Jurkat, Clone E6-1 (cell line): ENCODE data around the gene ENDOU. TPM values are rescaled to one million over a fixed set of nuclear protein-coding genes. Genes with fewer than 3 reads are reported as not detected.
A peak's percentile ranks its signal among the peaks of the same experiment; 100 is the strongest.

Experiments used
- DNase-seq: peaks from one replicate; pipeline ENCODE4 v3.0.0-alpha.2; 2011; ENCODE audit warnings: low read depth, low spot score
- H3K4me3 ChIP-seq: 2 replicates; pipeline ENCODE4 v1.5.1; 2011; ENCODE audit warnings: mild to moderate bottlenecking, low read length, control low read depth, moderate library complexity
- polyA plus RNA-seq: library from polyadenylated mRNA; unstranded; fragments of >200 nt; gene quantifications from one replicate; pipeline ENCODE4 v1.2.1, GENCODE V29; 2012; ENCODE audit warnings: missing spikeins; ENCODE audit not compliant: insufficient read length, insufficient read depth

ENDOU gene, protein sequence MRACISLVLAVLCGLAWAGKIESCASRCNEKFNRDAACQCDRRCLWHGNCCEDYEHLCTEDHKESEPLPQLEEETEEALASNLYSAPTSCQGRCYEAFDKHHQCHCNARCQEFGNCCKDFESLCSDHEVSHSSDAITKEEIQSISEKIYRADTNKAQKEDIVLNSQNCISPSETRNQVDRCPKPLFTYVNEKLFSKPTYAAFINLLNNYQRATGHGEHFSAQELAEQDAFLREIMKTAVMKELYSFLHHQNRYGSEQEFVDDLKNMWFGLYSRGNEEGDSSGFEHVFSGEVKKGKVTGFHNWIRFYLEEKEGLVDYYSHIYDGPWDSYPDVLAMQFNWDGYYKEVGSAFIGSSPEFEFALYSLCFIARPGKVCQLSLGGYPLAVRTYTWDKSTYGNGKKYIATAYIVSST
- not detected for polyA plus RNA-seq

DNA sequence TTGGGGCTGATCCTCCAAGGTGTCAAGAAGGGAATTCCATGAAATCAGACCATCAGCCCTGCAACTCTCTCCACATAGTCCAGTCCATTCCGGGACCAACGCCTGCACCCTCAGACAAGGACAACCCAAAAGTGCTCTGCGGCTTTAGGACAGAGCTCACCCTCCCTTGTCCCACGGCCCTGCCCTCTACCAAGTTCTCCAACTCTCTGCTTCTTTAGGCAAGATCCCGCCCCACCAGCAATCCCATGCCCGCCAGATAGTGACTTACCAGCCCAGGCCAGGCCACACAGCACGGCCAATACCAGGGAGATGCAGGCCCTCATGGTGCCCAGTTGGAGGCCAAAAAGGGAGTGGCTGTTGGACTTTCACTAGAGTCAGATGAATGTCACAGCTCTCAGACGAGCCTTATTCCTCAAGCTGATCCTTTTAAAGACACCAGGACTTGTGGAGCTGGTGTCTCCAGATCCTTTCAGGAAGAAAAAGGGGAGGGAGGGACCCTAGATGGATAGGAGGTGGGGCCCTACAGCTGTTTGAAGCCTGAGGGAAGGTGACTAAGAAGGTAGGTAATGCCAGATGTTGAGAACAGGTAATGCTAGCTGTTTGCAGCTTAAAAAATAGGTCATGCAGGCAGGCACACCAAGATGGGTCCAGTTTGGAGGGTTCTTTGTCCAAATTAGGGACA, at the start of gene ENDOU:
ENDOU (minus strand) TSS at position 400 of the 682 bp plus-strand sequence; CDS start at position 323, 77 bp downstream.
- no peak for DNase-seq
- no peak within 1 kb of the TSS for H3K4me3 ChIP-seq

GRCh38 chr12:47774663-47775062, 49.4 kb upstream of the ENDOU start:
- no peak overlapping the region for H3K4me3 ChIP-seq

GRCh38 chr12:47773858-47774580, 48.7 kb upstream of the ENDOU start:
- peak overlapping the region; percentile 65 for H3K4me3 ChIP-seq
- DNase-seq = no peak

More at GRCh38 chr12:47774663-47775062, 49.4 kb upstream of the ENDOU start:
- DNase-seq = no peak

GRCh38 chr12:47773062-47773857, 48.0 kb upstream of the ENDOU start, which contains the start of gene SLC48A1:
TSS of gene SLC48A1 (plus strand) at chr12:47773238. CDS start at chr12:47773305, 67 bp downstream.
- no peak for DNase-seq

DNA sequence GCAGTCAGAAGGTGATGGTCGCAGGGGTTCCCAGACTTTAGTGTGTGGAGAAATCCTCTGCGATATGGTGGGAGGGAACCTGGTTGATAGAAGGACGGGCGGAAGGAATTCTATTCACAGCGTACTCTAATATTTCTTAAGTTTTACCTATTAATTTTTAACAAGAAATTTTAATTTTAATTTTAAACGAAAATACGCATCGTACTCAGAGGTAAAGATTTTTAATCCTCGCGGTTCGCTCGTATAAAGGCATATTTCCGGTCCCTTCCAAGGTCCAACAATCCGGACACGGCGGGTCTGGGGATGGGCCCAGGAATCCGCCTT, 47.4 kb upstream of the ENDOU start:
- H3K4me3 ChIP-seq = peak overlapping the region; percentile 65
- no peak for DNase-seq

More at GRCh38 chr12:47773062-47773857, 48.0 kb upstream of the ENDOU start, which contains the start of gene SLC48A1:
- H3K4me3 ChIP-seq = peak within 1 kb of the TSS; percentile 65

DNA sequence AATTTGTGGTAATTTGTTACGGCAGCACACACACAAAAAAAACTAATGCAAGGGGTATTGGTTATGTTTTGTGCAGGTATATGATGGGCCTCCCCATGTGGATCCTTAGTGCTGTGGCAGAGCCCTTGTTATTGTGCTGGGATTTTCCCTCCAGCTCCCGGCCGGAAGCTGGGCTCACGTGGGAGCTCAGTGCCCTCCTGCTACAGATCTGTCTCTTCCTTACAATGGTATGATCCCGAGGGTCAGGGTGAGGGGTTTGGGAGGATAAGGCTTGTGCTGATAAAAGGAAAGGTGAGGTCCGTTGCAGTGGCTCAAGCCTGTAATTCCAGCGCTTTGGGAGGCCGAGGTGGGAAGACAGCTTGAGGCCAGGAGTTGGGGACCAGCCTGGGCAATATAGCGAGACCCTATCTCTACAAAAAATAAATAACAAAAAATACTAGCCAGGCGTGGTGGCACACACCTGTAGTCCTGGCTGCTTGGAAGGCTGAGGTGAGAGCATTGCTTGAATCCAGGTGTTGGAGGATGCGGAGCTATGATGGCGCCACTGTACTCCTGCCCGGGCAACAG, 46.9 kb upstream of the ENDOU start:
- no peak for DNase-seq
- no peak overlapping the region for H3K4me3 ChIP-seq

- no peak for DNase-seq
Measured at GRCh38 chr12:47771304-47771703, 46.0 kb upstream of the ENDOU start.

DNA sequence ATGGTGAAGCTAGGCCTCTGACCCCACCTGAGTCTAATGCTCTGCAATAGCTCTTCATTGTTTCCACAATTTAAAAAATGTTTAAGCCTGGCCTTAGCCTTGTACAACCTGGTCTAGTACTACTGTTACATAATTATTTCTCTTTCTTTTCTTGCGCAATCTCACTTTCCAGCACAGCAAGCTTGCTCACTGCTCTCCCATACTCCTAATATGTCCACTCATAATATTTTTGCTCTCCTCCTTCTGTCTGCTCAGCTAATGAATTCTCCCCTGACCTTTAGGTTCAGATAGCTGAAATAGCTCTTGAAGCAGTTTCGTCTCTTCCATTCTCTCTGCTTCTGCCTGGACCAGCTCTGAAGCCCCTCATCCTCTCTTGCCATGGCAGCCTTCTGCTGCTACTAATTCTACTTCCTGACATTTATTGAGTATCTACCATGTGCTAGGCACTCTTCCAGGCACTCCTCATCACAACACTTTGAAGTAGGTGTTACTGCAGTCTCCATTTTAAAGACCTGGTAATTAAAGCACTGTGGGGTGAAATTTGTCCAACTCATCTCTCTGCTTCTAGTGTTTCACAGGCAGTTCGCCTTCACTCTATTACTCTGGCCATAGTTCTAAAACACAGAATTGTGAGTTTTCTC, 44.9 kb upstream of the ENDOU start:
- DNase-seq = no peak
- no peak overlapping the region for H3K4me3 ChIP-seq

More at GRCh38 chr12:47771304-47771703, 46.0 kb upstream of the ENDOU start:
- no peak overlapping the region for H3K4me3 ChIP-seq

DNA sequence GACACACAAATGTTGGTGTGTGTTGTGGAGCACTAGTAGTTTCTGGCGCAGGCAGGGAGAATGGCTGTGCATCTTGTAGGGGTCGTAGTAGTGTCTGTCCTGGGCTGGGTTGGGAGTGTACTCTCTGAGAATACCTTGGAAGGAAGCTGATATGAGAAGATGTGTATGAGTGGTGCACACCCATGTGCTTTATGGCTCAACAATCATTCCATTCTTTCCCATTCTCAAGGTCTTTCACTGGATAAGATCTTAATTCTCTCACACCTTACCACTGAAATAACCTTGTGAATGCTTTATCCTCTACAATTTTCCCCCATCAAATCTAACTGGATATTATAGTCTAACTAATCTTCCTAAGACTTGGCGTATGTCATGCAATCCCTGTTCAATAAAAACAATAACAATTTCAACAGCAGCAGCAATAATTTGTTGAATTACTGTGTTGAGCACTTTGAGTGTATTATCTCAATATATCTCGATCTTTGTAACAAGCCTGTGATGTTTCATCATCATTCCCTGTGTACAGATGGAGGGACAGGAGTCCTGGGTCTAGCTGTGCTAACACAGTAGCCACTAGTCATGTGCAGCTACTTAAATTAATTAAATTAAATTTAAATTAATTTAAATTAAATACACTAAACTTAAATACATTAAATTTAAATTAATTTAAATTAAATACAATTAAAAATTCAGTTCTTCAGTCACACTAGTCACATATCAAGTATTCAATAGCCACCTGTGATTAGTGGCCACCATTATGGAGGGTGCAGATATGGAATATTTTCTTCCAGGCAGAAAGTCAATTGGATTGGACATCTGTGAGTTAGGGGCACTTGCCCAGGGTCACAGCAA, 44.2 kb upstream of the ENDOU start:
- no peak for DNase-seq
- H3K4me3 ChIP-seq = no peak overlapping the region

- no peak overlapping the region for H3K4me3 ChIP-seq
- no peak for DNase-seq
Measured at GRCh38 chr12:47768323-47768811, 43.1 kb upstream of the ENDOU start.

DNA sequence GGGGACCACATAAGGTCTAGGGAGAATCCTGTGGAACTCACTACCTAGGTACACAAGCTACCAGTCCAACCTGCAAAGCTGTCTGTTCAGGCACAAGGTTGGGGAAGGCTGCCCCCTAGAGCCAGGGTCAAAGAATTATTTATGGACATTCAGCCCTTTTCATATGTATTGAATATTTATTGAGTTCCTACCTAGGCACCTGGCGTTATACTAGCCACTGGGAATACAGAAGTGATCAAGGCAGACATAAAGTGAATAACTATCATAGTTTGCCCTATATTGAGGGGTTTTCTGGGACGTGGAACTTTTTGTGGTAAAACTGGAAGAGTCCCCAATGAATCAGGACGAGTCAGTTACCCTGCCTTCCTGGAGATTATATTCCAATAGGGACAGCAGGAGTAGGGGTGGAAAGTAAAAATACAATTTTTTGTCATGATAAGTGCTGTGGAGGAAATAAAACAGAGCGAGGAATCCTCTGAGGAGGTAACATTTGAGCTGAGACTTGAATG, 42.0 kb upstream of the ENDOU start:
- no peak overlapping the region for H3K4me3 ChIP-seq
- peak; percentile 61 for DNase-seq

DNA sequence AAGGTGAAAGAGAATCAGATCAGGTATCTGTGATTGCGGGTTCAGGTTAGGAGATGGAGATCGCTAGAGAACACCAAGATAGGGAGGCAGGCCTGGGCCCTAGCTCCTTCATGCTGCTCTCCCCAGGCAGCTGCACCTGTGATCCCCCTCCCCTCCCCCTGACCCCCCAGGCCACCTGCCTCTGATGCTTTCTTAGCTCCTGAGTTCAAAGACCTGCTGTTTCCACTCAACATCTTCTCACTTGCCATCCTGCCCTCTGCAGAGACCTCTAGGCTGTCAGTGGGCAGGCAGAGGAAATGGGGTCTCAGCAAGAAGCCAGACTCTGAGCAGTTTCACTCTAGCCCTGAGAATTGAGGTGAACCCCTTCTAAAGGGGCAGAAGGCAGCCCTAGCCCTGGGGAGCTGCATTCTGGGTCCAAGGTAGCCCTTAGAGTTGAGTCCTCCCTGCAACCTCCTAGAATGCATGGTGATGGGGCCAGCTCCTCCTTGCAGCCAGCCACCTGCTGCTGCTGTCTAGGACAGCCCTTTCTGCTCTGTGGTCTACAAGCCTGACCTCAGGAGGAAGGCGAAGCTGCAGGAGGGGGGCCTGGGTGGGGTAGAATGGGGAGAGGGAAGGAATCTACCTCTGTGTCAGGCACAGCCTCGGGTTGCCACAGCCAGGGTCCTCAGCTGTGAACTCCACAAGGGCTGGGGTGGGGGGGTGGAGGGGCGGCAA, 41.4 kb upstream of the ENDOU start:
- H3K4me3 ChIP-seq = peak overlapping the region; percentile 8
- DNase-seq = peak; percentile 84

GRCh38 chr12:47763481-47764346, 38.4 kb upstream of the ENDOU start:
- DNase-seq = no peak
- no peak overlapping the region for H3K4me3 ChIP-seq

DNA sequence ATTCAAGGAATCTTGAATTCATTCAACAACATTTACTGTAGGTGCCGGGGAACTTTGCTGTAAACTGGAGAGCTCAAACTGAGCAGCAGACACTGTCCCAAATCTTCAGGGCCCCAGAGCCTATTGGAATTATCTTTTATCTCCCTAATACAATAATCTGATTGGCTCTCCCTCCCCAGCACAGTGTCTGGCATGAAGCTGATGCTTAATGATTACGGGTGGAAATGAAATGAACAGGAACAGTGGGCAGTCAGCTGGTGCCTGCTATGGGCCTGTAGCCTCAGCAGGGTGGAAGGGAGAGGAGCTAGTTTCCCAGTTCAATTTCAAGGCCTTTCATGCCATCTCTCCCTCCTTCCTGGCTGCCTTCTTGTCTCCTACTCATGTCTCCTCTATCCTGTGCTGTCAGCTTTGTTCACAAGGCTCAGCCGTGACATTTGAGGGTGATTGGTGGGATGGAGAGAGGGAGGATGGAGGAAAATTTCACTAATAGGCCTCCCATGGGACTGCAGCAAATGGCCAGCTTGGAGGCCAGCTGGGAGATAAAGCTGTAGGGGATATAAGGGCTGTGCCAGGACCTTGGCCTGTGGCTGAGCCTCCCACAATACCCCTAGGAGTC, 37.7 kb upstream of the ENDOU start:
- no peak for DNase-seq
- no peak overlapping the region for H3K4me3 ChIP-seq
